WERI-Rb-1 (cell line): ENCODE measurements around the gene ZNF668.

Source experiments
- DNase-seq: peaks from one replicate; pipeline ENCODE4 v3.0.0-alpha.2; 2020
- H3K27ac ChIP-seq: fragments of 250-450 bp; sonication (Bioruptor Pico); 2 replicates; pipeline ENCODE4 v1.5.1; 2020; ENCODE audit warnings: mild to moderate bottlenecking, moderate library complexity
- H3K27me3 ChIP-seq: fragments of 250-450 bp; sonication (Bioruptor Pico); 2 replicates; pipeline ENCODE4 v1.5.1; 2021; ENCODE audit warnings: mild to moderate bottlenecking, low read depth, moderate library complexity; ENCODE audit not compliant: insufficient read depth, severe bottlenecking
- H3K36me3 ChIP-seq: fragments of 250-450 bp; sonication (Bioruptor Pico); 2 replicates; pipeline ENCODE4 v1.5.1; 2020; ENCODE audit warnings: mild to moderate bottlenecking, moderate library complexity
- H3K4me3 ChIP-seq: 2 replicates; pipeline ENCODE4 v1.5.1; 2011; ENCODE audit warnings: low read depth, mild to moderate bottlenecking, control low read depth, low read length
- H3K9me3 ChIP-seq: fragments of 250-450 bp; sonication (Bioruptor Pico); 2 replicates; pipeline ENCODE4 v1.5.1; 2021; ENCODE audit warnings: mild to moderate bottlenecking, moderate library complexity; ENCODE audit not compliant: severe bottlenecking
- CTCF ChIP-seq: IDR thresholded peaks from 2 replicates; pipeline ENCODE4 v1.5.1; 2011; ENCODE audit warnings: low read depth, mild to moderate bottlenecking, control low read depth, inconsistent platforms, low read length

Gene ZNF668

GRCh38 chr16:31077592-31078396 is 3.8 kb upstream of the ZNF668 start:
- DNase-seq, result no peak
- peaks cover 67% of the 10 kb centered on the region for H3K36me3 ChIP-seq
- no peaks in the 10 kb centered on the region for H3K27me3 ChIP-seq
- H3K27ac ChIP-seq, result no peak overlapping the region
- peak; percentile 7; the same call in 1 of the 2 replicates for TF ChIP-seq CTCF
- H3K4me3 ChIP-seq, result no peak overlapping the region
- H3K9me3 ChIP-seq, result no peaks in the 10 kb centered on the region

- no peaks in the 10 kb centered on the region for H3K27me3 ChIP-seq
- DNase-seq, result no peak
- H3K36me3 ChIP-seq, result peaks cover 63% of the 10 kb centered on the region
- no peak overlapping the region for H3K27ac ChIP-seq
- no peak overlapping the region for H3K4me3 ChIP-seq
- H3K9me3 ChIP-seq, result no peaks in the 10 kb centered on the region
- TF ChIP-seq CTCF, result no peak
Measured at GRCh38 chr16:31077024-31077423, 3.0 kb upstream of the ZNF668 start.

- Histone ChIP-seq H3K4me3 (no peak overlapping the region), H3K27me3 (no peaks in the 10 kb centered on the region), H3K9me3 (no peaks in the 10 kb centered on the region), H3K27ac (no peak overlapping the region), H3K36me3 (peaks cover 62% of the 10 kb centered on the region)
- no peak for TF ChIP-seq CTCF
- no peak for DNase-seq
Measured at GRCh38 chr16:31076319-31076718, 2.3 kb upstream of the ZNF668 start.

- H3K4me3 ChIP-seq, result peak overlapping the region; percentile 91
- H3K36me3 ChIP-seq, result peaks cover 47% of the 10 kb centered on the region
- H3K27ac ChIP-seq, result peak overlapping the region; percentile 96
- DNase-seq, result no peak
- no peaks in the 10 kb centered on the region for H3K9me3 ChIP-seq
- no peak for TF ChIP-seq CTCF
- no peaks in the 10 kb centered on the region for H3K27me3 ChIP-seq
Measured at GRCh38 chr16:31074814-31075183, 759 bp upstream of the ZNF668 start.

- H3K27me3 ChIP-seq, result no peaks in the 10 kb centered on the region
- peak overlapping the region; percentile 95 for H3K27ac ChIP-seq
- peak overlapping the region; percentile 91 for H3K4me3 ChIP-seq
- peak; percentile 94 for DNase-seq
- no peaks in the 10 kb centered on the region for H3K9me3 ChIP-seq
- no peak for TF ChIP-seq CTCF
- peaks cover 33% of the 10 kb centered on the region for H3K36me3 ChIP-seq
Measured at GRCh38 chr16:31073142-31073969, 684 bp downstream of the ZNF668 start.
